Activated T-helper 9 cell treated with anti-CD3 and anti-CD28 coated beads, Interleukin-2, amount 50 U/mL, for 16 hours (primary cell): ENCODE measurements around the gene CA5A.
"Not testable (repeated sequence)": the region's sequence is repeated elsewhere in the genome, so short reads cannot be mapped to it uniquely, and the experiment has no call there.

Source experiments
- DNase-seq: peaks from one replicate; pipeline ENCODE4 v3.0.0-alpha.2; 2020; ENCODE audit warnings: low read depth

CA5A gene

DNA sequence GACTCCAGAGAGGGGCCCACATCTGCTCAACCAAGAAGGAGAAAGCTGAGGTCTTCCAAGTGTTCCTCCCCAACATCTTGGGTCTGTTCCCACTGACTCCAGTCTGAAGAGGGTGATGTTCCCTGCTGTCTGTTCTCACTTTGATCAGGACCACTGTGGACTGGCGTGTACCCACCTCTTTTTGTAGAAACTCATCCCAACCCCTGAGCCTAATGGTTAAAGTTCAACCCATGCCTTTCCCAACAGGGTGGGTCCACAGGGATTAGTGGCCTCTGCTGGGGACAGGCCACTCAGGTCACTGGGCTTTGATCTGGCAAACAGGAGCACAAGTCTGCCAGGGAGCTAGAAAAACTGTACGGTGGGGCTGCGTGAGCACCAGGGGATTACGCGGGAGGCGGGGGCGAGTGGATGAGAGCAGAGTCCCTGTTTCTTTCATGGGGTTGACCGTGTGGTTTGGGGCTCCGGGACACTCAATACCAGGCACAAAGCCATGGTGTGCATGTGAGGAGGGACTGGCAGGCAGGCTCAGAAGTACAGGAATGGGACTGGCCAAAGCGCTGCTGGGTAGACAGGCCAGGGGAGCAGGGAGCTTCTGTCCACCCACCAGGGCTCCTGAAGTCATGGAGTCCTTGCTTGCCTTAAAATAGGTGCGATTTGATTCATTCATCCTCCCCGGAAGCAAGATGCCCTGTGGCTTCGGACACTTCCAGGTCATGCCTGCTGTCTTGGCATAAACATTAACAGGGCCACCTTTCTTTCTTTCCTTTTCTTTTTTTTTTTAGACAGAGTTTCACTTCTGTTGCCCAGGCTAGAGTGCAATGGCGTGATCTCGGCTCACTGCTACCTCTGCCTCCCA is at the start of gene CA5A:
CA5A (minus strand) TSS at position 155 of the 856 bp plus-strand sequence; CDS start at position 76, 79 bp downstream.
- DNase-seq, result no peak

DNA sequence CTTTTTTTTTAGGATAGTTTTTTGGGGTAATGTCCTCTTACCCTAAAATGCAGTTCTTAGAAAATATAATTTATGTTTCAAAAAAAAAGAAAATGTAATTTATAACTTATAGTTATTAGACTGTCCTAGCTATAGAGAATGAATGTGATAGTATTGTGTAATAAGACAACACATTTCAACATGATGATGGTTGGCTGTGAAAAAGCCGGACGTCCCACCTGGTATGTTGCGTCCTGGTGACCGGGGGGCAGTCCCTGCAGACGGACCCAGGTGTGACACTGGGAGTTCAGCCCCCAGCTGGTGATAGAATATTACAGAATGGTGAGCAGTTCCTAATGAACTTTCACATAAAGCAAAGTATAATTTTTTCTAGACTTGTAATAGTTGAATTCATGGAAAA is 49.2 kb upstream of the CA5A start:
- not testable (repeated sequence) for DNase-seq

DNA sequence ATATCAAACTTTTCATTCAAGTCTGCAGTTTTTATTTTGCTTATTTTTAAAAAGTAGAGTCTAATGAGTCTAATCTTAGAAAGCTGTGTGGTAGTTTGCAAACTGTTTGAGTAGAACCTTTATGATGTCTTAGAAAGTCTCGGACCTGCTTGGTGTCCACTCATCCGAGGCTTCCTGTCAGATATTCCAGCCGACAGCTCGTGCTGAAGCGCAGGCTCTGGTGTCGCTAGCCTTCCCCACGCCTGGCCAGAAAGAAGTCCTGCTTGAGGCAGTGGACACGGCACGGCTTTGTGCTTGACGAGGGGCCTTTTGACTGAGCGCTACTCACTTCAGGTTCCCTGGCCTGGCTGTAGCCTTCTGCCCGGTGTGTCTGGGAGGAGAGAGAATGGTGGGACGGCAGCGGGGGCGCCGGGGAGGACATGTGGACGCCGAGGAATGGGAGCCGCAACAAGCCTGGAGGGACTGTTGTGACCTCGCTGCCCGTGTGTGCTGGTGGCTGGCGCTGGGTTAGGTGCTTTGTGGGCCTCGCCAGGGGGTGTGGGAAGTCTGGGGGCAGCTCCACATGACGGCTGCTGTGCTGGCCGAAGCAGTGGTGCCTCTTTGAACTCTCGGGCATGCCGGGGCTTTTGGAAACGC is 48.4 kb upstream of the CA5A start:
- DNase-seq, result no peak

DNA sequence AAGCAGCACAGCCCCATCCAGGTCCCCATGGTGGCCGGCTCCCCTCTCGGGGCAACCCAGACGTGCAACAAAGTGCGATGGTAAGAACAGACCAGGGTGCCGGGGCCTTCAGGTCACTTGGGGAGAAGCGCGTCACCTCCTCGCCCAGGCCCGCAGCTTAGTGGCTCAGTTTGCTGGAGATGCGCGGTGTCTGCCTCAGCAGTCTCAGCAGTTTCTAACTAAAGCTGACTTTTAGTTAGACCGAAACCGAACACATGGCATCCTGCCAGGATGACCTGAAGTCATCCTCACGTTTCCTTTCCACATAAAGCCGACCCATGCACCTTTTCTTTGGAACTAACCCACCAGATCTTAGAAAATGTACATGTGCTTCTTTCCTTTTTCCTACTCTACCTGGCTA is 47.9 kb upstream of the CA5A start:
- not testable (repeated sequence) for DNase-seq

DNA sequence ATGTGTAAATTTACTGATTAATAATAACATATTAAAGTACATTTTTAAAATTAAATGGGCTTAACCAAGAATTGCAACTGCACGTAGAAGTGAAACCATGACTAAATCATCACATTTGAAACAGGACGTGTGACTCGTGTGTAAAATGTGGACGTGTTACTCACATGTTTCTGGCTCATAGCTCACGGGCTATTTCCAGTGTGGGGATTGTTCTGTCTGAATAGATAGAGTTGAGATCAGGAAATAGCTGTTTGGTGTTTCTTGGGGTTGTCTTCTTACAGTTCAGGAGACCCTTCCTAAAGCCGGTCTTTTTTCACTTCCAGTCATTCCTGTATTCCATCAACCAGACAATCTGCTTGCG is 47.4 kb upstream of the CA5A start:
- DNase-seq, result not testable (repeated sequence)

DNA sequence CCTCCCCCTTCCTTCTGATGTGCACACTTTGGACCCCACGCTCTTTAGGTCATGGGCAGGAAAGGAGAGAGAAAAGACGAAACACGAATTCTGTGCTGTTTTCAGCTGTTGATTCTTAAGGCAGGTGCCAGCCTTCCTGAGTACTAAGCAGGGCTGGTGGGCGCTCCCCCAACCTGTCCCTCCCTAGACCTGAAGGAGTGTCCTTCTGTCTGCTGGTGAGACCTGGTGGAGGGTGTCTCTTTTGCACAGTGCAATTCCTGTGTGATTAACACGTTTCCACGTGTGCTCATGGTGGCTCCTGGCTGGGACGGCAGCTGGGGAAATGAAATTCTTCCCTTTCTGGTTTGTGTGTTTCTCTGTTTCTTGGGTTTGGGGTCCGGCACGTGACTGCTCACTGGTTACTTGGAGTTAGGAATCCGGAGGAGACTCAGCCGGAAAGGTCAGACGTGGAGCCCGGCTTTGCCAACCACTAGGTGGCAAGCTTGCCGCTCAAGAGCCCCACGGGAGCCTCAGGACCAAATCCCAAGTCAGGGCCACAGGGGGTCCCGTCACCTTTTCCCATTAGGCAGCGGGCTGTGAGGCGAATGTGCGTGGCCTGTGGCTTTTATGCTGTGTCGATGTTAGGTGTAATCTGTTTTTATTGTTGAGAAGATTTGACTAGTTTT is 46.9 kb upstream of the CA5A start:
- DNase-seq, result not testable (repeated sequence)

DNA sequence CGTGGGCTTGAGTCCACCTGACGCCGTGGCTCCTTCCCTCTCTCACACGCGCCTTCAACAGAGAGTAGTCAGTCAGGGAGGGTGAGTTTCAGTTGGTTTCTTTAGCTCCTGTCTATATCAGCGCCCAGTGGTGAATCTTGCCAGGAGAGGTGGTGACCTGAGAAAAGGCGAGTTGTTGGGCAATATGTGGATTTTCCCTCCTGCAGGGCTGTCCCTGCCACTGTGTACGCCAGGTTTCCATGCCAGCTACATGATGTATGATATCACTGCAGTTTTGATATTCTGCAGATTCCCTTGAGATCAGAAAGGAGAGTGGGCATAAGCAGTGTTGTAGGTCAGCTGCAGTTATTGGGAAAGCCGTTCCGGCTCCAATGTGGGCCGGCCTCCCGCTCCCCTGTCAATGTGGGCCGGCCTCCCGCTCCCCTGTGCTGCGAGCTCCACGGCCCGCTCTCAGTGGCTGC is 46.3 kb upstream of the CA5A start:
- DNase-seq, result no peak

DNA sequence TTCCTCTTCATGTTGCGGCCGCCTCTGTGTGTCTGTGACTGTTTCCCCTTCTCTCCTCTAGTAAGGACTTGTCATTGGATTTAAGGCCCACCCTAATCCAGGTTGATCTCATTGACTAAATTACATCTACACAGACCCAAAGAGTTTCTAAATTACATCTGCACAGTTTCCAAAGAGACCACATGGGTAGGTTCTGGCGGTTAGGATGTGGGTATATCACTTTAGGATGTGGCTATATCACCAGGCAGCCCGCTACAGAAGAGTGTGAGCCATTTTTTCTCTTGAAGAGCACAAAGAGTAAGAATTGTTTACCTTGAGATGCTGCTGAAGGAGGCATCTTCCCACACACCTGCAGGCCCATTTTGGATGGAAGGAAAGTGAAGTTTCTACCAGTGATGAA is 45.0 kb upstream of the CA5A start:
- DNase-seq, result not testable (repeated sequence)

DNA sequence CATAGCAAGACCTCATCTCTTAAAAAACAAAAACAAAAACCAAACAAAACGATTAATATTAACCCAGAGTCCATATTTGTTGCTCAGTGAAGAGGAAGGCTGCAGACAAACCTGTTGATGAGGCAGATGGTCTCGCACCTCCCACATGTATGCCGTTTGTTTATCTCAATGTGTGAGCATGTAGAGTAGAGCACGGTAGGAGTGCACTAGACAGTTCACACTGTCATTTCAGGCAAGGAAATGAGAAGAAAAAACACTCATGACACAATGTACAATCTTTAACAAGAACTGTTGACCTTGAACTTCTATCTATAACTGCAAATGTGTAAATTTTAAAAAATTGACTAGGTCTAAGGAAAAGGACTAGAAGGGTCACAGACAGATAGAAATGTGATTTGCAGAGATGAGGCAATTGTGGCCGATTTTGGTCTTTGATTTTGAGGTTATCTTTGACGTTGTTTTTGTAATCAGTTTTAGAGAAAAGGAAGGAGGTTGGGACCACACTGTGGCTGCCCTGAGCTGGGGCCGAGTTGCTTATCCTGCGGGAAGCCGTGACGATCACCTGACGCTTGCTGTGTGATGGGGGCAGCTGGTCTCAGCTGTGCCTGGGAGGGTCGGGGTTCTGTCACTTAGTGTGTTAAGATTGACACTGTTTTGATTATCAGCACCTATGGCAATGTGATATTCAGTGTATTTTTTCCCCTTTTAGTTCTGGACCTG is 43.7 kb upstream of the CA5A start:
- DNase-seq, result not testable (repeated sequence)

DNA sequence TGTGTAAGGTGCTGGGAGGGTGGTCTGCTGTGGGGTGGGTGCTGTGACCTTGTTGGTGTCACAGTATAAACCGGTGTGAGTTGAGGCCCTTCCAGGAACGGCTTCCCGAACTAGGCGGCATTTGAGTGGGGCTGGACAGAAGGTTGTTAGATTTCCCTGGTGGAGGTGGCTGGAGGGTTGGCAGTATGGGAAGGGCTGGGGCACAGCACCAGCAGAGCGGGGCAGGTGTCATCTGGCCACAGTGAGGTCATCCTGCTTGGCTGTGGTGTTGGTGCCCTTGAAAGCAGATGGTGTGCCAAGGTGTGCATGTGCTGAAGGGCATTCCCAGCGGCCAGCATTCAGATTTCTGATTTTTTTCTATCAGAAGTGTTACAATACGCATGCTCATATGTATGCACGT is 43.0 kb upstream of the CA5A start:
- no peak for DNase-seq

DNA sequence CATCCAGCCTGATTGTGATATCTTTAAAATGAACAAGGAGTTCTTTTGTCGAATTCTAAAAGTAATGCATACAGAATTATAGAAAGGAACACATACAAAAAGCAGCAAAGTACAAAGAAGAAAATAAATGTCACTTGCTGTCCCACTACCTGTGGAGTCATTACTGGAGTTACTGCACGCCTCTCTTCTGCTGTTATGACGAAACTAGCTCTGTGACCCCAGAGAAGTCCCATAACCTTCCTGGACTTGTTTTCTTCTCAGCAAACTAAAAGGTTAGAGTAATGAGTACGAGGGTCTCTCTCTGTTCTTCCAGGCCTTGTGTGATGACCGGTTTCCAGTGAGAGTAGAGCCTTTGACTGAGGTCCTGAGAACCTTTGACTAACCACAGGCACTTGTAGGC is 41.8 kb upstream of the CA5A start:
- no peak for DNase-seq

DNA sequence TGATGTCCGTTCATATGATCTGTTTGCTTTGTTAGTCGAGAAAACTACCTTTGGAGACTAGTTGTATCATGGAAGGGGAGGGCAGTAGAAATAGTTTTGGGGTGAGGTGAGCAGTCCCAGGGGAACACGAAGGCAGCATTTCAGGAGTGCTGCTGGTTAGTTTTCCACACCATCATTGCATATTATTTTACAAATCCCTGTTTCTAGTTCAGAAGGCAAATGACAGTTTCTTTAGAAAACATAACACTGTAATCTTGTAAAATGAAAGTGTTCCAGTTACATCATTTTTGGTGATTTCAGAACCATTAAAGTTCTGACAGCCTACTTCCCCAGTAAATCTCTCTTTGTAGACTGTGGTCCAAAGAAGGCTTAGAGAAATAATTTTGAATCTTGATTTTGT is 40.3 kb upstream of the CA5A start:
- no peak for DNase-seq

DNA sequence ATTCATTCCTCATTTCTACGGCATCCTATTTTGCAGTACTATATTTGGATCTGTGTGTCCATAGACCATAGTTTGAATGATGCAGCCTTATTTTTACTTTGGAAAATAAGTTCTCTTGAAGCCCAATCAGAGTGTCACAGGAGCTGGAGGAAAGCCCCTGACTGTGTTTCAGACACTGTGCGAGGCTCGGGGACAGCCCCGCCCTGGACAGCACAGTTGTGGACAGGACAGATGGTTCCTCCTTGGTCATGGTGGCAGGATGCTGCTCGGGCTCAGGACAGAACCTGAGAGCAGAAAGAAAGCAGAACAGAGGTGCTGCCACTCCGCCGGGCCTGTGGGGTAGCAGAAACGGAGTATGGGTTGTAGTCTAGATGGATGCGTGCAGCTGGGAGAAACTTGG is 37.8 kb upstream of the CA5A start:
- DNase-seq, result no peak

DNA sequence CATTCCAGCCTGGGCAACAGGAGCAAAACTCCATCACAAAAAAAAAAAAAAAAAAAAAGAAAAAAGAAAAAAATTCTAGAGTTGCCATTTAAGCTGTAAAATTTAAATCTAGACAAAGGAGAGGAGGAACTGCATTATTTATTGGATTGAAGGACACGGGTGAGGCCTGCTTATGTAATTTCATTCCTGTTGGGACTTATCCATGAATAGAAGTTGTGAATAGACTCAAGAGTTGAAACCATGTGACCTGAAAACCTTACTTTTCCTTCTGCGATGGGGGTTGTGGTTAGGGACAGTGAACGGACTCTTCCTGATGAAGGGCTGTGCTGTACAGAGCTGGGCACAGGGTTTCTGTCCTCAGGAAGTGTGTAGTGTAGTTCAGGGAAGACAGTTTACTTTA is 37.4 kb upstream of the CA5A start:
- DNase-seq, result no peak

DNA sequence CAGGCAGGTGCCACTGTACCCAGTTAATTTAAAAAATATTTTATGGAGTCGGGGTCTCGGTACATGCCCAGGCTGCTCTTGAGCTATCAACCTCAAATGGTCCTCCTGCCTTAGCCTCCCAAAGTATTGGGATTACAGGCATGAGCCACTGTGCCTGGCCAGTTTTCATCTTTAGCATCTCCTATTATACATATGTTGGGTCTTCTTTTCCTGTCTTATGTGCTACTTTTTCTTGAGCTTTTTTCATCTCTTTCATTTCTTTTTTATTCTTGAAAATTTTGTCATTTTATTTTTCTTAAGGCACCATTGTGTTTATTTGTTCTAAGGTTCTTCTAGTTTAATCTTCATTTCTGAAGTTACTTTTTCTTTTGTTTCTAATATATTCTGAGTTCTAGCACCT is 35.6 kb upstream of the CA5A start:
- DNase-seq, result no peak

DNA sequence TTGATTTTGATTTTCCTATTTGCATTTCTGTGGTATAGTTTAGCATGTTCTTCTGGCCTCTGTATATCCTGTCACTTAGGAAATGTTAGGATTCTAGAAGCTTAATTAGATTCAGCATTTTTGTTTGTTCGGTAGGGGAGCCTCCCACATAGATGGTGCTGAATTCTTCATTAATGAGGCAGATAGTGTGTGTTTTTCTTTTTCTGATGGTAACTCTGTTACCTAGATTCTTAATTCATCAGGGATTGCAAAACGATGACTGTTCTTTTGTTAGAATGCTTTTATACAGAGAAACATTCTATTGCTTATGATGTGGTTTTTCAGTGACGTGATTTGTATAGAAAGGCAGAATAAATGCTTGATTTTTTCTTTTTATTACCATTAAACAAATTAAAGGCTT is 33.9 kb upstream of the CA5A start:
- no peak for DNase-seq

DNA sequence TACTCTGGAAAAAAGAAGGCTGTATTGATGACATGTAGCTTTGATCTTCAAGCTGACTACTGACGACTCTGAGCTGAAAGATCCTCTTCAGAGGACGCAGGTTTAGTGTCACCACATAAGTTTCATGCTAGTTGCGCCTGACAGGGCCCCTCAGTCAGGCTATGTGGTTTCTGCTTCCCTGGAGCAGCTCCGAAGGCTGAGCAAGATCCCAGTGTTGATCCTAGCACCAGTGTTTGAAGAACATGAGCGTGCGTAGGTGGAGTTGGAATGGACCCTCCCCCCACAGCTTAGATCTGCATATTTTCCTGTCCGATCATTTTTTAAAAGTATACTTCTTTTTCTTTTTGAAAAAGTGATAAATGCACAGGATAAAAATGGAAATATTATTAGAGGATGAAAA is 32.2 kb upstream of the CA5A start:
- no peak for DNase-seq

DNA sequence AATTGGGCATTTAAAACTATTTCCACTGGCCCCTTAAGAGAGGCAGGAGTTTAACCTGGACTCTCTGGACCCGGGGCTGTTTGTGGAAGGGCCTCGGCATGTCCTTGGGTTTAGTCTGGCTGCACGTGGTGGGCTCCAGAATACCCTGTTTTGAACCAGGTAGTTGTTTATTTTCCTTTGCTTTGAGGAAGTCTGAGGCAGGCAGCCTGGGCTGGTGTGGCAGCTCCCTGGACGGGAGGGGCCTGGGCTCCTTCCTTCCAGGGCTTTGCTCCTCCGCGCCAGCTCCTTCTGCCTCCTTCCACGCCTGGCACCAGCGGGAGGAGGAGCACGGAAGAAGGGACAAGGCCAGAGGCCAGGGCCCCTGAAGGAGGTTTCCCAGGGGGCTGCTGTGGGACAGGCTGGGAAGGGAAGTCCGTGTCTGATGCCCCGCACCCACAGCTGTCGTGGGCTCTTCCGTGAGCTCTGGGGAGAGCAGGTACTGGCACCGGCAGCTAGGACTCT is 30.4 kb upstream of the CA5A start:
- no peak for DNase-seq

DNA sequence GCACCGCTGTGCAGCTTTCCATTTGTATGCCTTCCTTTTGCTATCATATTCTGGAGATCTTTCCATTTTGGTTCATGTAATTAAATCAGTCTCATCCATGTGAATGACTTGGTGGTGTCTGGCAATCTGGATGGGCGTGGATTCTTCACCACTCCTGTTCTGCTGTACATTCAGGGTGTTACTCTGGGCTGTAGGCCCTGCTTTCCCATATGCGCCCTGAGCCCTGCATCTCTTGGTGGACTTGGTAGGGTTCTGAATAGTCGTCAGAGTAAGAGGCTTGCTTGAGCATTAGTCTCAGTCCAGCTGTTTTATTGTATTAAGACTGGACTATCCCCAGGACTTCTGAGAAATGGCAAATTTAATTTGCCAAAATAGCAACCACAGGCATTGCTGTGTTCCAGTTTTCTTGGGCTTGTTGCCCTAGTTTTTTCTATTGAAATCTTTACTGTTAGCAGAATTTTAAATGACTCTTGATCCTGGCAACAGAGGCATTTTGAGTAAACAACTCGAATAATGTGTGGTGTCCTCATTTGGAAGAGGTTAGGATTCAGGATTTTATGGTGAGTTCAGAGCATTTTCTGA is 29.8 kb upstream of the CA5A start:
- no peak for DNase-seq

DNA sequence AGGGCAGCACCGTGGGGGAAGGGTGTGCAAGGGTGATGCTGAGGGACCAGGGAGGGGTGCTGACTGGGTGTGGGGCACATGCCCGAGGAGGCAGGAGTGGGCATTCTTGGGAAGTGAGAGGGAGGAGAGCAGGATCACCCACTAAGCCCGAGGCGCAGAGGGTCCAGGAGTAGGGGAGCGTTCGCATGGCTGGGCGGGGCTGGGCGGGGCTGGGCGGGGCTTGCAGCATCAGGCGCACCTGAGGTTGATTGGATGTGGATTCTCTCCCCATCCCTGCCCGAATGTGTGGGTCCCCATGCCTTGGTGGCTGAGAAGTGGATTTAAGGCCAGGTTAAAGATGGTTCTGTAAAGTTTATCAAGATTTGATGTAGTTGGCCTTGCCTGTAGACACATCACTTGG is 29.1 kb upstream of the CA5A start:
- DNase-seq, result no peak

DNA sequence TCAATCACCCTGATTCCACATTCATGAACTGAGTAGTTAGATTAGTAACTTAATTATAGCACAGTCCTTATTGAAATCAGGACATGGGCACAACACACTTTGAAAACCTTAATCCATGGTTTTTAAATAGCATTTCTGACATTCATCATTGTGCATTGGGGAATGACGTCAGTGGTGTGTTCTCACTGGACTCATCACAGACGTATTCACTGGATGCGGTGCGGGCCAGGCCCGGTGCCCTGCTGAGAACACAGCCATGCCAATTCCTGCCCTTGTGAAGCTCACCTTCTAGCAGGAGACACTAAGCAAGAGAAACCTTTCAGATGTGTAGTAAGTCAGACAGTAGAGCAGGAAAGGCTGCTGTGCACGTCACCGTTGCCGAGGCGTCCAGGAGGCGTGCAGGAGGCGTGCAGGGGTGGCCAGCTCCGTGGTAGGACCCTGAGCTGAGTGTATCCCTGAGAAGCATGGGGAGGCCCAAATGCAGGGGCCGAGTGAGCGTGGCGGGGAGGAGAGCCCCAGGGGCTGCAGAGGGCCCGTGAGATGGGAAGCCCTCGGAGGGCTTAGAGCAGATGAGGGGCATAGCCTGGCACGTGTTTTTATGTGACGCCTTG is 27.8 kb upstream of the CA5A start:
- no peak for DNase-seq
